RWPE2 (cell line): ENCODE measurements around the gene RNF115.
"Not testable (repeated sequence)": the region's sequence is repeated elsewhere in the genome, so short reads cannot be mapped to it uniquely, and the experiment has no call there.

Experiments
- ATAC-seq: fragments of 200-7000 bp; cut with Tn5 transposase; 3 replicates; pipeline ENCODE4 v1.9.1; 2021; ENCODE audit warnings: low read depth
- DNase-seq: peaks from one replicate; pipeline ENCODE4 v3.0.0-alpha.2; 2020; ENCODE audit warnings: low spot score
- H3K27ac ChIP-seq: fragments of 450-650 bp; 2 replicates; pipeline ENCODE4 v1.5.1; 2017; ENCODE audit warnings: mild to moderate bottlenecking; ENCODE audit not compliant: poor library complexity, severe bottlenecking
- H3K27me3 ChIP-seq: fragments of 250-450 bp; sonication (Bioruptor Pico); 2 replicates; pipeline ENCODE4 v1.5.1; 2021; ENCODE audit warnings: mild to moderate bottlenecking, moderate library complexity; ENCODE audit not compliant: insufficient read depth, poor library complexity, severe bottlenecking
- H3K36me3 ChIP-seq: fragments of 250-450 bp; sonication (Bioruptor Pico); 2 replicates; pipeline ENCODE4 v1.5.1; 2020; ENCODE audit warnings: low read depth, mild to moderate bottlenecking, moderate library complexity
- H3K4me1 ChIP-seq: fragments of 250-450 bp; sonication (Bioruptor Pico); 2 replicates; pipeline ENCODE4 v1.5.1; 2021; ENCODE audit warnings: mild to moderate bottlenecking, moderate library complexity; ENCODE audit not compliant: insufficient read depth, poor library complexity, severe bottlenecking
- H3K4me3 ChIP-seq: fragments of 250-450 bp; sonication (Bioruptor Pico); 2 replicates; pipeline ENCODE4 v1.5.1; 2021; ENCODE audit warnings: mild to moderate bottlenecking, moderate library complexity; ENCODE audit not compliant: severe bottlenecking
- H3K9me3 ChIP-seq: fragments of 250-450 bp; sonication (Bioruptor Pico); 2 replicates; pipeline ENCODE4 v1.5.1; 2021; ENCODE audit warnings: mild to moderate bottlenecking, moderate library complexity; ENCODE audit not compliant: severe bottlenecking
- CTCF ChIP-seq: fragments of 450-650 bp; IDR thresholded peaks from one replicate; pipeline ENCODE4 v1.5.1; 2017; ENCODE audit warnings: mild to moderate bottlenecking, moderate library complexity; ENCODE audit not compliant: poor library complexity, severe bottlenecking

RNF115 gene

GRCh38 chr1:145777357-145778145 lies 46.3 kb downstream of the RNF115 start:
- Histone ChIP-seq H3K9me3 (no peaks in the 10 kb centered on the region), H3K4me3 (no peak overlapping the region), H3K36me3 (peaks cover 13% of the 10 kb centered on the region; the same call in 1 of the 2 replicates), H3K4me1 (peaks cover 5% of the 10 kb centered on the region), H3K27me3 (no peaks in the 10 kb centered on the region), H3K27ac (no peak overlapping the region)
- ATAC-seq (no peak), DNase-seq (no peak)
- TF ChIP-seq CTCF: no peak

DNA sequence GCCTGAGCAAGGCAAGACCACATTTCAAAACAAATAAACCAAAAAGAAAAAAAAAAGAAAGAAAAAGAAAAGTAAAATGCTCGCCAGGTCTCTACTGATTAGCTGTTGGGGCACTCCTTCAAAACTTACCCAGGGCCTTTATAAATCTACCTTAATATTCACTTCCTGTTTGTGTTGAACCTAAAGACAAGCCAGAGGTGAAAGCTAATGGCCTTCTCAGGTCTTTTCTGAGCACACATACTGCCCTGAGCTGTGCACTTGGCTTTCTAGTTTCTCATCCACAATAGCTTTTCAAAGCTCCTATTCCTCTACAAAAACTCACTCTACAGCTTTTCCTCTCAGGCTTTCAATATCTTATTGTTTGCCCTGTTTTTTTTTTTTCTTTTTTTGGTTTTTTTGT lies 50.5 kb downstream of the RNF115 start:
- no peak for ATAC-seq
- Histone ChIP-seq H3K27ac (no peak overlapping the region), H3K27me3 (no peaks in the 10 kb centered on the region), H3K4me3 (no peak overlapping the region), H3K4me1 (no peaks in the 10 kb centered on the region), H3K9me3 (no peaks in the 10 kb centered on the region), H3K36me3 (peaks cover 32% of the 10 kb centered on the region)
- no peak for DNase-seq
- no peak for TF ChIP-seq CTCF

DNA sequence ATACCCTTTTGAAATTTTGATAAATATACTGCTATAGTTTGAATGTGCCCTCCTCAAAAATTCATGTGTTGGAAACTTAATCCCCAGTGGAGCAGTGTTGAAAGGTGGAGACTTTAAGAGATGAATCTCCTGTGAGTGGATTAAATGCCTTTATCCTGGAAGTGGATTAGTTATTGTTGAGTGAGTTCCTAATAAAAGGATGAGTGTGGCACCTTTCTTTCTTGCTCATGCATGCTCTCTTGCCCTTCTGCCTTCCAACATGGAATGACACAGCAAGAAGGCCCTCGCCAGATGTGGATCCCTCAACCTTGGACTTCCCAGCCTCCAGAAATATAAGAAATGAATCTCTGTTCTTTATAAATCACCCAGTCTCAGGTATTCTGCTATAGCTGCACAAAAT lies 52.8 kb downstream of the RNF115 start:
- ATAC-seq (no peak), DNase-seq (no peak)
- H3K27me3 ChIP-seq: no peaks in the 10 kb centered on the region
- no peak for TF ChIP-seq CTCF
- H3K9me3 ChIP-seq: no peaks in the 10 kb centered on the region
- H3K27ac ChIP-seq: no peak overlapping the region
- H3K4me1 ChIP-seq: no peaks in the 10 kb centered on the region
- no peak overlapping the region for H3K4me3 ChIP-seq
- peaks cover 24% of the 10 kb centered on the region for H3K36me3 ChIP-seq

- H3K9me3 ChIP-seq, ATAC-seq, H3K4me3 ChIP-seq, H3K4me1 ChIP-seq, H3K27me3 ChIP-seq, H3K27ac ChIP-seq, DNase-seq: not testable (repeated sequence)
- H3K36me3 ChIP-seq: peaks cover 20% of the 10 kb centered on the region
Observed at GRCh38 chr1:145768004-145768403, 55.9 kb downstream of the RNF115 start.

DNA sequence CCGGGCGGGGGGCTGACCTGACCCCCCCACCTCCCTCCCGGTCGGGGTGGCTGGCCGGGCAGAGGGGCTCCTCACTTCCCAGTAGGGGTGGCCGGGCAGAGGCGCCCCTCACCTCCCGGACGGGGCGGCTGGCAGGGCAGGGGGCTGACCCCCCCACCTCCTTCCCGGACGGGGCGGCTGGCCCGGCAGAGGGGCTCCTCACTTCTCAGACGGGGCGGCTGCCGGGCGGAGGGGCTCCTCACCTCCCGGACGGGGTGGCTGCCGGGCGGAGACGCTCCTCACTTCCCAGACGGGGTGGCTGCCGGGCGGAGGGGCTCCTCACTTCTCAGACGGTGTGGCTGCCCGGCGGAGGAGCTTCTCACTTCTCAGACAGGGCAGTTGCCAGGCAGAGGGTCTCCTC lies 57.0 kb downstream of the RNF115 start:
- H3K27ac ChIP-seq, H3K9me3 ChIP-seq, H3K27me3 ChIP-seq, H3K4me3 ChIP-seq, ATAC-seq, DNase-seq, H3K4me1 ChIP-seq: not testable (repeated sequence)
- H3K36me3 ChIP-seq: peaks cover 30% of the 10 kb centered on the region

DNA sequence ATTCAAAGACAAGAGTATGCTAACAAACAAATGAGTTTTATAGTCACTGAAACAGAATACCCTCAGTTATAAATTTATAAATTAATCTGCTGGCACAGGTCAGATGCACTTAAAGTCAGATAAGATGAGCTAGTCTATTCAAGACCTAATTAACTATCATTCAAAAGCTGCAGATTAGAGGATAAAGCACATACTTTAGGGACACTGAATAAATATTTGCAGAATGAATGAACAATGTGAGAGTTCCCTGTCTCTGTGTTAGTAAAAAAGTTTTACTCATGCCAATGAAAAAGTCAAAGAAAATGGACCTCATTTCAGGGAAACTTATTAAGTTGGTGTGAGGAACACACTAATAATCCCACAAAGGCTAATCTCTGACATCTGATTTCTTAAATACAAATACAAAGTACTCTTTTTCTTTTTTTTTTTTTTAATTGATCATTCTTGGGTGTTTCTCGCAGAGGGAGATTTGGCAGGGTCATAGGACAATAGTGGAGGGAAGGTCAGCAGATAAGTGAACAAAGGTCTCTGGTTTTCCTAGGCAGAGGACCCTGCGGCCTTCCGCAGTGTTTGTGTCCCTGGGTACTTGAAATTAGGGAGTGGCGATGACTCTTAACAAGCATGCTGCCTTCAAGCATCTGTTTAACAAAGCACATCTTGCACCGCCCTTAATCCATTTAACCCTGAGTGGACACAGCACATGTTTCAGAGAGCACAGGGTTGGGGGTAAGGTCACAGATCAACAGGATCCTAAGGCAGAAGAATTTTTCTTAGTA lies 58.1 kb downstream of the RNF115 start:
- not testable (repeated sequence) for H3K27me3 ChIP-seq, H3K4me1 ChIP-seq, H3K9me3 ChIP-seq, ATAC-seq, DNase-seq, H3K4me3 ChIP-seq, H3K27ac ChIP-seq
- H3K36me3 ChIP-seq: peaks cover 25% of the 10 kb centered on the region

DNA sequence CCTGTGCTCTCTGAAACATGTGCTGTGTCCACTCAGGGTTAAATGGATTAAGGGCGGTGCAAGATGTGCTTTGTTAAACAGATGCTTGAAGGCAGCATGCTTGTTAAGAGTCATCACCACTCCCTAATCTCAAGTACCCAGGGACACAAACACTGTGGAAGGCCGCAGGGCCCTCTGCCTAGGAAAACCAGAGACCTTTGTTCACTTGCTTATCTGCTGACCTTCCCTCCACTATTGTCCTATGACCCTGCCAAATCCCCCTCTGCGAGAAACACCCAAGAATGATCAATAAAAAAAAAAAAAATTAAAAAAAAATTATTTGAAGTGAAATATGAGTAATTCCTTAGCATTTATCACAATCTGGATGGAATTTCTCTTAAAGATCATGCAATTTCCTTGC lies 58.8 kb downstream of the RNF115 start:
- not testable (repeated sequence) for DNase-seq, H3K4me3 ChIP-seq, H3K27ac ChIP-seq, H3K27me3 ChIP-seq, H3K9me3 ChIP-seq, ATAC-seq, H3K4me1 ChIP-seq
- H3K36me3 ChIP-seq: peaks cover 19% of the 10 kb centered on the region

- not testable (repeated sequence) for ATAC-seq, H3K4me1 ChIP-seq, H3K4me3 ChIP-seq, H3K27me3 ChIP-seq, DNase-seq, H3K27ac ChIP-seq, H3K9me3 ChIP-seq
- peaks cover 18% of the 10 kb centered on the region for H3K36me3 ChIP-seq
Observed at GRCh38 chr1:145764231-145764940, 59.5 kb downstream of the RNF115 start.
